K562 (cell line): ENCODE data around the gene SACS.

Experiments used
- ARID2 ChIP-seq: fragments of 450-650 bp; IDR thresholded peaks from 2 replicates; pipeline ENCODE4 v1.6.1; 2017; ENCODE audit warnings: antibody characterized with exemption, mild to moderate bottlenecking
- CBX1 ChIP-seq: sonication (generic); IDR thresholded peaks from 2 replicates; pipeline ENCODE4 v1.6.1; 2016; ENCODE audit warnings: antibody characterized with exemption, low read depth, mild to moderate bottlenecking
- EGR1 ChIP-seq: fragments of 450-650 bp; conservative IDR thresholded peaks from 2 replicates; pipeline ENCODE4 v1.6.1; 2017; ENCODE audit warnings: mild to moderate bottlenecking
- LARP7 ChIP-seq: fragments of 450-650 bp; IDR thresholded peaks from 2 replicates; pipeline ENCODE4 v1.6.1; 2016
- NFYB ChIP-seq: IDR thresholded peaks from 2 replicates; pipeline ENCODE4 v1.6.1; 2011; ENCODE audit warnings: mild to moderate bottlenecking, moderate library complexity; ENCODE audit not compliant: insufficient read length; ENCODE audit errors: extremely low read depth
- RBM22 ChIP-seq: fragments of 200-400 bp; formaldehyde crosslinking; IDR thresholded peaks from 2 replicates; pipeline ENCODE4 v1.6.1; 2018; ENCODE audit warnings: low read length, low read depth; ENCODE audit not compliant: poor library complexity, severe bottlenecking
- ZNF354B ChIP-seq: fragments of 250-450 bp; sonication (Bioruptor Pico); IDR thresholded peaks from 2 replicates; pipeline ENCODE4 v1.4.0; 2020
- TF ChIP-seq, protein P1 (sequence below), 3 experiments: IDR thresholded peaks in 2 of 3; conservative IDR thresholded peaks in 1 of 3; 2 replicates each; pipeline ENCODE4 v1.5.1; 2011 to 2012; ENCODE audit warnings: low read length in 3 of 3, mild to moderate bottlenecking in 3 of 3, control low read depth in 2 of 3, improper control_type of control experiment in 1 of 3, inconsistent platforms in 1 of 3, low read depth in 1 of 3, mixed read lengths in 1 of 3, moderate library complexity in 1 of 3; ENCODE audit not compliant: insufficient read depth in 2 of 3

DNA sequence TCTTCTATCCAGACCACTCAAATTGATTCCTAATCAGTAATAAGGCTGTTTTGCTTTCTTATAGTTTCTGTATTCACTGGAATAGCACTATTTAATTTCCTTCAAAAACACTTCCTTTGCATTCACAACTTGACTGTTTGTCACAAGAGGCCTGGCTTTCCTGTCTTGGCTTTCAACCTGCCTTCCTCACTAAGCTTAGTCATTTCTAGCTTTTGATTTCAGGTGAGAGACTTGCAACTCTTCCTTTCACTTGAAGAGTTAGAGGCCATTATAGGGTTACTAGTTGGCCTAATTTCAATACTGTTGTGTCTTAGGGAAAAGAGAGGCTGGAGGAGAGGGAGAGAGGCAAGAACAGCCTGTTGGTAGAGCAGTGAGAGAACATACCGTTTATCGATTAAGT, 47.0 kb downstream of the SACS start:
- TF ChIP-seq, protein P1, sequence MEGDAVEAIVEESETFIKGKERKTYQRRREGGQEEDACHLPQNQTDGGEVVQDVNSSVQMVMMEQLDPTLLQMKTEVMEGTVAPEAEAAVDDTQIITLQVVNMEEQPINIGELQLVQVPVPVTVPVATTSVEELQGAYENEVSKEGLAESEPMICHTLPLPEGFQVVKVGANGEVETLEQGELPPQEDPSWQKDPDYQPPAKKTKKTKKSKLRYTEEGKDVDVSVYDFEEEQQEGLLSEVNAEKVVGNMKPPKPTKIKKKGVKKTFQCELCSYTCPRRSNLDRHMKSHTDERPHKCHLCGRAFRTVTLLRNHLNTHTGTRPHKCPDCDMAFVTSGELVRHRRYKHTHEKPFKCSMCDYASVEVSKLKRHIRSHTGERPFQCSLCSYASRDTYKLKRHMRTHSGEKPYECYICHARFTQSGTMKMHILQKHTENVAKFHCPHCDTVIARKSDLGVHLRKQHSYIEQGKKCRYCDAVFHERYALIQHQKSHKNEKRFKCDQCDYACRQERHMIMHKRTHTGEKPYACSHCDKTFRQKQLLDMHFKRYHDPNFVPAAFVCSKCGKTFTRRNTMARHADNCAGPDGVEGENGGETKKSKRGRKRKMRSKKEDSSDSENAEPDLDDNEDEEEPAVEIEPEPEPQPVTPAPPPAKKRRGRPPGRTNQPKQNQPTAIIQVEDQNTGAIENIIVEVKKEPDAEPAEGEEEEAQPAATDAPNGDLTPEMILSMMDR (IDR thresholded peaks at IDR 0.05 in 2 of 3, conservative IDR thresholded peaks at IDR 0.05 in 1 of 3; ENCODE audit: insufficient read depth in 2 of 3, low read depth in 1 of 3, low read length in 3 of 3) = no peak
- TF ChIP-seq LARP7 = no peak
- TF ChIP-seq RBM22 = no peak
- TF ChIP-seq EGR1 = no peak
- TF ChIP-seq NFYB = no peak
- TF ChIP-seq ZNF354B = no peak
- TF ChIP-seq ARID2 = no peak
- no peak for TF ChIP-seq CBX1
